NCI-H2196 (cell line): ENCODE measurements around the gene CDON.

Experiments
- DNase-seq: peaks from one replicate; lab custom pipeline; 2025; ENCODE audit not compliant: unreplicated experiment; lab: John Stamatoyannopoulos, UW

CDON gene

DNA sequence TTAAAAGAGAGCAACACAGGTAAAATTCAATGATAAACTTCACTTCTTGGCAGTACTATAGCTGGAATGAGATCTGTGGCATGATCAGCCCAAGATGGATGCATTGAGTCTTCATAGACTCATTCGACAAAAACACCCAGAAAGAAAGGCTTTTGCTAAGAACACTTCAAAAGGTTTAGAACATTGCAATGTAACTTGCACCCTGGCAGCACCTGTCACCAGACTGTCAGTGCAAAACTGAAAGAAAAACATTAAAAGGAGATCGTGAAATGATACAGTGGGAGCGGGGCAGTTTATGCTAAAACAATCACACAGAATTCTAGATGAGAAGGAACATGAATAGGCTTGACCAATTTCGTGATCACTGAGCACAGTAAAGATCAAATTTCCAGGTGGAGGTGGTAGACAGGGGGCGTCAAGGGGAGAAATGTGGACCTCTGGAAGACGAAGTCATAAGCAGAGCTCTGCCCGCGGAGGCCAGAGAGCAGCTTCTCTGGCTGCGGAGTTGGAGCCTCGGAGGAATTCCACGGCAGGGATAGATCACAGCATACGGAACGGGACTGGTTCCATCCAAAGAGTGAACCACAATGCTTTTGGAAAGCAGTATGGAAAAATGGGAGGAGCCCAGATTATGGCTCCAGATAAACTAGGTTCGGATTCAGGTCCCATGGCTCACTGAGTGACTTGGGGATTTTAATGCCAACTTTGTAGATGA is 104.9 kb downstream of the CDON start:
- no peak for DNase-seq

DNA sequence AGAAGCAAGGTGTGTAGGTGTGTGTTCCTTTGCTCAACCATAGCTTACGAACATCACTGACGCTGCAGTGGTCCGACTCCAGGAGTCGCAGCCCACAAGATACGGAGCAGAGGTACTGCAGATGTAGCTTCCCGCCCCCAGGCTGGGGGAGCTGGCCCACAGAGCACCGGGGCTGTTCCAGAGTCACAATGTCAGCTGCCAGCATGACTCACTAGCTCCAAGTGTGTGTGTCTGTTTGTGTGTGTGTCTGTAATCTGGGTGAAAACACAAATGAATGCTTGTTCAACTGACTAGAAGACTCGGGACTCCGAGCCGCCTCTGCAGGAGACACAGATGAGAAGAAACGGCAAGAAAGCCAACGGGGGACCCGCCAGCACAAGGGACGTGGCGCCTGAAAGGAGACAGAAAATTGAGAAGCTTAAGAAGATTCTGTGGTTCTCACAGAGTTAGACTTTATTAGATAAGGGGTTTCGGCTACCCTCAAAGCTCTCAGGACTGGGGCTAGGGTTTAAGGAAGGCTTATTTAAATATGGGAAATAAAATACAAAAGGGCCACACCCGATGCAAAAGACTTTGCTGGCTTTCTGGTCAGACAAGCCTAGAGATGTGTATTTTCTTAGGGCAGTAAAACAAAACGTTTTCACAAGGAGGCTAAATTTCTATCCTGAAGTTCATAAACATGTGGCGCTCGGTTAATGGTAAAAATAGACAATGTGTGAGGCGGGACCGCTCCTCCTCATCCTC is 106.1 kb downstream of the CDON start:
- DNase-seq, result no peak

DNA sequence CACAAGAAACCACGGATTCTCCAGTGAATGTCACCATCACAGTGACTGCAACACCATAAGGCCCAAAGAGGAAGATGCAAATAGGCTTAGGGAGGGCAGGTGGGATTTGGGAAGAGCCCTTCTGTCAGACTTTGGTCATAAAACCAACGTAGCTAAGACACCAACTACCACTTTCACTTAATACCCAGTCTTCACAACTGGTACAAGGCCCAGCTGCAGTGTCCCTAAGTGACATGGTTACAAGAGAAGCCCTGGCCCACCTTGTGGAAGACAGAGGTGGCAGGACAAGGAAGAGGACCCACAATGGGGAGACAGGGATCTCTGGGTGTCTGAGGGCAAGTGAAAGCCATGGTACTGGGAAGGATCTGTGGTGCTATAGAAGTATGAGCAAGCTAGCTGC is 106.8 kb downstream of the CDON start:
- DNase-seq, result no peak

DNA sequence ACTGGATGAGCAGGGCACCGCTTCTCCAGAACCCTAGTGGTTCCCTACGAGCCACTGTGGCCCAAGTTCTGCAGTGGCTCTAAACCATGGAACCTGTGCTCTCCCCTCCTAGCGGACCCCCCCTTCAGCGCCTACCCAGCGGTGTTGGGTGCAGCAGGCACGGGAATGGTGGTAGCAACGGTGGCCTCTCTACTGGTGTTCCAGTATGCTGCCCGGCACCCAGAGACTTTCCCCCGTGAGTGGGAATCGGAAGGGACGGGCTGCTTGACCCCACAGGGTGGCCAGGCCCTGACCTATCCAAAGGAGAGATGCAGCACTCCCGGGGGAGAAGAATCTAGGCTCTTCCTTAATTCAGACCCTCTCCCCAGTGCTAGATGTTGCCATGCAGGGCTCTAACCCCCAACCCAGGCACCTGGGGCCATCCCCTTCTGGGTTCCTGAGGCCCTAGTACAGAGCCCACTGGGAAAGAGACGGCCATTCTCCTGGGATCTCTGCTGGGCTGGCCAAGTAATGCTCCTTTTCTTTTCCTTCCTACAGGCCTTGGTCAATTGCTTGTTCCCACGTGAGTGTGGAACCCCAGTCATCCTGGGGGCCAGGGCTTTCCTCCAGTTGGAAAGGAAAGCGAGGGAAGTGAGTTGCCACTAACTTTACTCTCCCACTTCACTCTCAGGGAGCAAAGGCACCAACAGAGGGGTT is 107.6 kb downstream of the CDON start:
- DNase-seq, result no peak

DNA sequence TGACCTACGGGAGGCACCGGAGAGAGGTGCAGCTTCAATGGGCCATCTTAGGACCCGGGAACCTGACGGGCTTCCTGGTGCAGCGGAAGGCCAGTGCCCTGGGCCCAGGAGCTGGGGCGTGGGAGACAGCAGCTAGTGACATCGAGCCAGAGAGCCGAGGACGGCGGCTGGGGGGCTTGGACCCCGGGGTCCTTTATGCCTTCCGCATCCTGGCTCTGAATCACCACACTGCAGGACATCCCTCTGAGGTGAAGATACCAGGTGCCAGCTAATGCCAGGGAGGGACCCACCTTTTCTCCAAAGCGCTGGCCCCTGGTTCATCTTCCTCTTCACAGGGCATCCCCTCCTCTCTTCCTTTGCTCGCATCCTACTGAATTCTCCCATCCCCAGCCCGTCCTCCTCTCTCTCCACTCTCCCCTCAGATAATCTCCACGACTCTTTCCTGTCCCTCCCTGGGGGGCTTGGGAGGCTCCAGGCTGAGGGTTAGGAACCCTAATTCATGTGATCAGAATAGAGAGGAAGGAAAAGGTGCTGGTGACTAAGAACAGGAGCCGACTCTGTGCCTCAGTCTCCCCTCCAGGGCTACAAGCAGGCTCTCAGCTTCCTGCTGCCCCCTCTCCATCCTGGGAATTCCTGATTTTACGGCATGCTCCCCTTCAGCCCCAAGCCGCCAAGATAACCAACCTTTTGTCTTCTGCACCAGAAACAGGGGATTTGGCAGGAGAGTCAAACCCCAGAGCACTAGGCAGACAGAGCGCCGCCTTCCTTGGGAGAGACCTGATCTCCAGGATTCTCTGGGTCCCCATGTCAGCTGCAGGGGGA is 108.3 kb downstream of the CDON start:
- no peak for DNase-seq

DNA sequence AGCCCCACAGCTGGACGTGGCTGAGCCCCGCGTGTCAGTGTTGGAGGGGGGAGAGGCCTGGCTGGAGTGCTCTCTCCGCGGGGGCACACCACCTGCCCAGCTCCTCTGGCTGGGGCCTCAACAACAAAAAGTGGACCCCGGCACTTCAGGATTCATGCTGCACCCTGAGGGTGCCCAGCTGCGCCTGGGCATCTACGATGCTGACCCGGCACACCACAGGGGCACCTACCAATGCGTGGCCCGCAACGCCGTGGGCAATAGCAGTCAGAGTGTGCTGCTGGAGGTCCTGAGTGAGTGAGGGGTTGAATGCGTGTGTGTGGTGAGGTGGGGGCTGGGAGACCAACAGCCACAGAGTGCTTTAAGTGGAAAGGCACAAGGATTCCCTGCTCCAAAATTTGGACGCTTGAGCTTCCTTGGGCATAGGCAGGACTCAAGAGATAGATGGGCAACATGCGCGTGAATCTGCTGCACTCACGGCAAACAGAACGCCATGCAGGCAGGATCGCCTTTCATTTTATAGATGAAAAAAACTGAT is 109.2 kb downstream of the CDON start:
- DNase-seq, result no peak

DNA sequence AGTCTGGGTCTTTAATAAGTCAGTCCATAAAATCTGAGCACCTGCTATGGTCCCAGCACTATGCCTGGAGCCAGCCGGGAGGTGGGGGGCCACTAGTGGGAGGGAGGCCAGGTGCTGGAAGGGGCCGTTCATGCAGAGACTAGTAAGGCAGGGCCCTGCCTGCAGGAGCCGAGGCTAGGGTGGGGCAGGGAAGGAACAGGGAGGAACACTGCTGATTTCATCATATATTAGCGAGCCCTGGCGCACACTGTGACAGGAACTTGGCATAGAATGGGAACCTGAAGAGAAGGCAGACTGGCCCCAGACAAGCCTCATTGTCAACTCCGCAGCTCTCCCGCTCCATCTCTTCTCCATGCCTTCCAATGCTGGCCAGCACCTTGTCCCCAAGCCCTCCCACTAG is 109.7 kb downstream of the CDON start:
- DNase-seq, result peak; percentile 41

DNA sequence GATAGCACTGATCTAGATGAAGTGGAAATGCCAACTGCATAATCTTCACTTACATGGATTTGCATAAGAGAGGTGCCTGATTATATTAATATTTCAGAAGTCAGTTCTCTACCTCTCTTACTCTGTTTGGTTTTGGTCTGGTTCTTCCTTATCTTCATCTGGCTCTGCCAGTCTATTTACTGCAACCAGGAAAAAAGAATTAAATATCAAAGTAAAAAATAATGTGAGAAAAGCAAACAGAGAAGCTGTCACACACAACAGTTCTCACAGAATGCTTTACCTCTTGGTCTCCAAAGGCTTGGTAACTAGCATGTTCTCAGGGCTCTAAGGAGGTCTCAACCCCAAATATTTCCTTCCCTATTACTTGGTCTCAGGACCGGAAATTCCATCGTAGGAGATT is 110.1 kb downstream of the CDON start:
- DNase-seq, result peak; percentile 41

DNA sequence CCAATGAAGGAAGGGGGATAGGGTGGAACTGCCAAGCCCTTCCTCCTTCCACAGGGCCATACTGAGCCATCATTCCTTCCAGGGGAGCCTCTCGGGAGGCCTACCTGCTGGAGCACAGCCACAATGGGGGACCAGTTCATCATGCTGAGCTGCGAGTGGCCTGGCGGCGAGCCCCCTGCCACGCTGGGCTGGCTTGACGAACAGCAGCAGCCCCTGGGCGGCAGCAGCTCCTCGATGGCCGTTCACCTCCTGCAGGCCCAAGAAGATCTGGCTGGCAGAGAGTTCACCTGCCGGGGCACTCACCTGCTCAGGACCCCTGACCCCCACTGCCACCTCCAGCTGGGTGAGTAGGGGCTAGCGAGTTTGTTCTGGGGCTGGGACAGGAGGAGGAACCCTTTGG is 110.9 kb downstream of the CDON start:
- no peak for DNase-seq

DNA sequence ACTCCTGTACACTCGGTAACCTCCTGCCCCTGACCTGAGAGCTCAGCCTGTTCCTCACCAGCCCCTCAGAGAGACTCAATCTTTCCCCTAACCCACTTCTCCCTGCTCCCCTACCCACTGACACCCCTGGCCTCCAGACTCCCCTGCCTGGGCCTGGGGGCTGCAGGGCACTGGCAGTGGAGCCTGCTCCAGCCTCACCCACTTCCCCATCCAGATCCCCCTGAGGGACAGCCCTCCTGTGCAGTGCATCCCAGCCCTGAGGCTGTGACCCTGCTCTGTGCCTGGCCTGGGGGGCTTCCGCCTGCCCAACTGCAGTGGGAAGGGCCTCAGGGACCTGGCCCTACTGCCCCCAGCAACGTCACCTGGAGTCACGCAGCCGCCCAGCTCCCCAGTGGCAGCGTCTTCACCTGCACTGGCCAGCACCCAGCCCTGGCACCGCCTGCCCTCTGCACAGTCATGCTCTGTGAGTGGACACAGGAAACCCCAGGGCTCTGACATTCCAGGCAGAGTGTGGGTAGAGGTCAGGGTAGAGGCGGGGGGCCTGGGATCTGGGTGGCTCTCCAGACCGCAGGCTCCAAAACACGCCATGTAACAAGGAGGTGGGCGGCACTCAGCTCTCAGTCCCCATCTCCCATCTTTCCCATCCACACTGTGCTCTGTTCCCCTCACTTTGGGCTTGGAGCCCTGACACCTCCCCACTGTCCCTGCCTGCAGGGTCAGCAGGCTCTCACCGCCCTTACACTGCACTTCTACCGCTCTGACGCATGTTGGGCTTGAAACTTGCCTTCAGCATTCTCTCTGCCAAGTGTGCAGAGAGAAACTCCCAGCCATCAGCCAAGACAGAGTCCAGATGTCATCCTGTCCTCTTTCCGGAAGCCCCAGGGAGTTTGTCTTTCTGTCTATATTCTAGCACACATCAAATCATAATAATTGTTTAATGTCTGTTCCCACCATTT is 111.7 kb downstream of the CDON start:
- DNase-seq, result no peak

DNA sequence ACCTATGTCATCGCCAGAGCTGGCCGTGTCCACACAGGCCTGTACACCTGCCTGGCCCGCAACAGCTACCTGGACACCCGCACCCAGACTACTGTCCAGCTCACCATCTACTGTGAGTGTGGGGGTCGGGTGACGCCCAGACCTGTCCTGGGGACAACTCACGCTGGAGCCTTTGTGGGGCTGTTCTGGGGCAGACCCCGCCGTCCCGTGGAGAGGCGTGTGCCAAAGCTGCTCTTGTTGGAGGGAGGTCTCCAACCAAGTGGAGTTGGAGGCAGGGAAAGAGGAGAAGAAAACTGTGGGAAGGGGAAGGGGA is 112.5 kb downstream of the CDON start:
- no peak for DNase-seq

DNA sequence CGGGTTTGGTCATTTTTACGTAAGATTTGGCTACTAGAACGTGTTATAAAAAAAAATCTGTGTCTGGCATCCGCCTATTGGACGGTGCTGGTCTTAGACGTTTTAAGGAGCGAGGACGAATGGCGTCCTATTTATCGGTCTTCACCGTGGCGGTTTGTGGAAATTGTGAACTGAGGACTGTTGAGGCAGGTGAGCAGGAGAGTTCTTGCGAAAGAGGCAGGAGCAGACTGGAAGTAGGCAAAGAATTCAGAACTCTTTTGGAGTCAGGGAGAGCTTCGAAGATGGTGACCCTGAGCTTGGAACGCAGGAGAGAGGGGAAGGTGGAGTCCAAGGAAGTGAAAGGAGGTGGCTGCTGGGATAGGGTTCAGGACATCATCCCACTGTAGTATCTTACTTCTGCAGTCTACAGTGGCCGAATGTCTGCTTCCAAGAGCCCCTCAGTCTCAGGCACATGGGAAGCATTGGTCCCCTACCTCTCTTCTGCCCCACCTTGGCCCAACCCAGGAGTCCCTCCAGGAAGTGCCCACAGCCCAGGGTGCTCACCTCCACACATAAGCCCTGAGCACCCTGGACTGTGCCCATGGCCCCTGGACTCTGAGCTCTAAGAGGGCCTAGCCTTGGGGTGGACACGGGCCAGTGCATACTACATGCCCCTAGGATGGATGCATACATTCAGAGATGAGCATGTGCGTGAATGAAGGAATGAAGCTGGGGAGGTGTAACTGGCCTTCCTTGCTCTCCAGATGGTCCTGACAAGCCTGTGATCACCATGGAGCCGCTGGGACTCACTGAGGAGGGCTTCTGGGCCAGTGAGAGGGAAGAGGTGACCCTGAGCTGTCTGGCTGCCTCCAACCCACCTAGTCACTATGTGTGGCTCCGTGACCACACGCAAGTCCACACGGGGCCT is 113.1 kb downstream of the CDON start:
- no peak for DNase-seq

DNA sequence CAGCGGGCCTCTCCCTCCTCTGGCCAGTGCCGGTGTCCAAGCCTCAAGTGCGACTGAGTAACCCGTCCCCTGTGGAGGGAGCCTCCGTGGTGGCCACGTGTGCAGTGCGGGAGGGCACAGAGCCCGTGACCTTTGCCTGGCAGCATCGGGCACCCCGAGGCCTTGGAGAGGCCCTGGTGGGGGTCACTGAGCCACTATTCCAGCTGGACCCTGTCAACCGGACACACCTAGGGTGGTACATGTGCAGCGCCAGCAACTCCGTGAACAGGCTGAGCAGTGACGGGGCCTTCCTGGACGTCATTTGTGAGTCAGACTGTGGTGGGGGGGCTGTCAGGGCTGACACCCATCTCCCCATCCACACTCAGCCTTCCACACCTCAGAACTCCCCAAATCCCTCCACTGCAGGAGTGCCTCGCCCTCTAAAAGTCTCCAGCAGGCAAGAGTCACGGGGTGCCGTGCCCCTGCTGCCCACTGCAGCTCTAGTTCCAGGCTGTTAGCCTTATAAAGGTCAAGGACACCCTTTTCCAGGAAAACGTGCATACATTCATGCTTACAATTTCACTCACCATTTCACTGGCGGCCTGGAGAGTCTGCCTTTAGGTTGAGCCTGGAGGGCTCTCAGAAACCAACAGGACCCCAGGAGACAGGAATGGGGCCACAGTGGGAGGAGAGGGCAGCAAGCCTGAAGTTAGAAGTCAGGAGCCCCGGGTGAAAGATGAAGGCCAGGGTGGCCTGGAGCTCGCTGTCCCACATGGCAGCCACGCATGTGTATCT is 114.2 kb downstream of the CDON start:
- DNase-seq, result no peak

DNA sequence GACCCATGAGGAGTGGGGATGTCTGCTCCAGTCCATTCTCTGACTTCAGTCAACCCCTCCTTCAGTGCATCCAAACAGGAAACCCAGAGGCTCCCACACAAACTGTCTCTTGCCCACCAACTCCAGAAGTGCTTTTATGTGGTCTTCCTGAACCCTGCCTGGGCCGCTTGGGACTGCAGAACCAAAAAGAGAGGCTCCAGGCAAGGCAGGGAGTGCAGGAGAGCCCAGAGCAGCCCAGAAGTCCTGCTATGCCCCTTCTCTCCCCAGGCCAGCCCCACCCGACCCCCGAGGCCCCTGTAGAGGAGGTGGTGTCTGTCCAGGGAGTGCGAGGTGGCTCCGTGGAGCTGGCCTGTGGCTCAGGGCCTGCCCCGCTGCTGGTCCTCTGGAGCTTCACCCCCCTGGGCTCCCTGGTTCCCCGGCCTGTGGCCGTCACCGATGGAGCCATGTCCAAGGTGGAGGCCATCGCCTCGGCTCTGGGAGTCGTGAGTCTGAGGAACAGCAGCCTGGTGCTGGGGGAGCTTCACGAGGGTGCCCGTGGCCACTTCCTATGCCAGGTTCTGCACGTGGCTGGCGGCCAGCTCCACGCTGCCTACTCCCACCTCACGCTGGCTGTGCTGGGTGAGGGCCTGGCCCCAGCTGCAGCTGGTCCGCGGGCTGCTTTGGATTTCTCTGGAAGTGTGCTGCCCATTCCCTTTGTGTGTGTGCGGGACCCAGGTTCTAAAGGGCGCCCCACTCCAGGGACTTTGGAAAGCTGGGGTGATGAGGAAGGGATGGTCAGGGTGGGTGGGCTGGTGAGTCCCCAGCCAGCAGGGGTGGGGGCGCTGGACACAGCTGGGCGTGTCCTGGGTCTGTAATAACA is 115.0 kb downstream of the CDON start:
- DNase-seq, result no peak

DNA sequence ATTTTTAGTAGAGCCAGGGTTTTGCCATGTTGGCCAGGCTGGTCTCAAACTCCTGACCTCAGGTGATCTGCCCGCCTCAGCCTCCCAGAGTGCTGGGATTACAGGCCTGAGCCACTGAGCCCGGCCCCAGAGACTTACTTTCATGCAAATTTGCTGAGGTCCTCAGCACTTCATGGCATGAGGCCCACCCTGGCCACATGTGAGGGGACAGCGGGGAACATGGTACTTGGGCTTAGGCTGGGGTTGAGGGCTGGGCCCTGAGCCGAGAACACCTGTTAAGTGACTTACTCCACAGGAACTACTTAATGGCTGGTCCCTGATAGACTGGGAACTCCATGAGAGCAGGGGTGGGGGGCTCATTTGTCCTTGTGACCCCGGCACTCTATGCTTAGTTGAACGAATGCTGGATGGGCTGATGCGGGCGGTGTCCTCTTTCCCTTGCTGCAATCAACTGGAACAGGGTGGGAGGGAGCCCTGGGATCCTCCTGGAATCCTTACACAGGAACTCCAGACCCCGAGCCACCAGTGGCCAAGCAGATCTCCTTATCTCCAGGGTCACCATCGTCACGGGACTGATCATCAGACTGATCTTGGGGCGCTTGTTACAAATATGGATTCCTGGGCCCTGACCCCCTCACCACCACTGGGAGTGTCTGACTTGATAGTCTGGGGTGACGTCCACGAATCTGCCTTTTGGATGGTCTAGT is 115.8 kb downstream of the CDON start:
- DNase-seq, result no peak

DNA sequence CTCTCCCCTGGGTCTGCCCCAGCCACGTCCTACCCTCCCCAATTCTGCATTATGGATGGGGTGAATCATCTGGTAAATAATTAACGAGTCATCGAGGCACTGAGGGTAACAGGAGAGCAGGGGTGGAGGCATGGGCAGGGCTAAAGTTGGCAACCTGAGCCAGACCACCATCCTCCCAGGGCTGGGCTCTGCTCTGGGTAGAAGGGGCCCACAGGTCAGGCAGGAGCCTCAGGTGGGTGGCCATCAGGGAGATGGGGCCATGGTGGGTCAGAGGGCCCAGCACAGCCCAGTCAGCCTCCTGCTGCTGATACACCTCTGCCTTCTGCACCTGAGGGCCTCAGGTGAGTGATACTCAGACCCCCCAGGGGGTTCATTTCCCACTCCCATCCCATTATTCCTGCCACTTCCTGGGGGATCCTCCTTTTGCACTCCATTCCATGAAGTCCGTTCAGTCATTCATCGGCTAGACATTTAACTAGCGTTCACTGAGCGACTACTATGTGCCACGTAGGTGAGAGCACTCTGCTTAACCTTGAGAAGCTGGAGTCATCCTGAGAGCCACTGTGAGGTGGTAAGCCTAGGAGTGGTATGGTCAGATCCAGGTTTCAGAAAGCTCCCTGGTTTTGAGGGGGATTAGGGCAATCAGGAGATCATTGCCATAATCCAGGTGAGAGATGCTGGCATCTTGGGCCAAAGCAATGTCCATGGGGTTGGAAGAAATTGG is 116.7 kb downstream of the CDON start, which contains the start of gene VSIG10L2:
VSIG10L2 (plus strand) TSS at position 248 of the 724 bp plus-strand sequence; CDS start at position 260, 12 bp downstream.
- no peak for DNase-seq
